Pancreas (tissue), 10 donors: ENCODE results near the gene RSAD2. TPM values are rescaled to one million over a fixed set of nuclear protein-coding genes. Genes with fewer than 3 reads are reported as not detected.

Experiments used
- ATAC-seq, 4 donors: fragments of 200-7000 bp; cut with Tn5 transposase; one replicate each; pipeline versions ENCODE4 v1.8.0 to v1.9.1; 2020; ENCODE audit warnings: mild to moderate bottlenecking in 4 of 4, moderate library complexity in 4 of 4
- DNase-seq, 6 donors: peaks; one replicate each; pipeline ENCODE4 v3.0.0-alpha.2; 2020
- FAIRE-seq: peaks from 2 replicates; lab custom pipeline; 2012; peaks lifted over from hg19 to GRCh38; lab: Jason Lieb, UNC
- H3K27ac ChIP-seq, 4 donors: fragments of 200-600 bp; sonication (generic); 1 replicate in 3 of 4; 2 replicates in 1 of 4; pipeline versions ENCODE4 v1.5.0 to v1.8.0; 2020
- H3K27me3 ChIP-seq, 4 donors: fragments of 200-600 bp; one replicate each; pipeline ENCODE4 v1.8.0; 2021
- H3K36me3 ChIP-seq, 3 donors: fragments of 200-600 bp; sonication (generic) in 1 of 3; one replicate each; pipeline versions ENCODE4 v1.5.0 to v1.8.0; 2020 to 2021
- H3K4me1 ChIP-seq, 3 donors: fragments of 200-600 bp; one replicate each; pipeline ENCODE4 v1.8.0; 2021
- H3K4me3 ChIP-seq, 4 donors: fragments of 200-600 bp; sonication (generic) in 2 of 4; one replicate each; pipeline versions ENCODE4 v1.5.0 to v1.8.0; 2020 to 2021
- H3K9me3 ChIP-seq, 4 donors: fragments of 200-600 bp; one replicate each; pipeline ENCODE4 v1.8.0; 2021
- WGBS, 2 donors: extraction: QIAGEN DNeasy Blood & Tissue Kit; methylation state at CpG; one replicate each; pipeline ENCODE4 v1.1.7; 2013; 5-methylcytosine and 5-hydroxymethylcytosine counted together
- intact Hi-C, 3 donors: fragments of 100-400 bp; cut with DNase I; formaldehyde crosslinking; loops; one replicate each; pipeline versions ENCODE4 v1.11.1 to v1.14.2; 2022
- polyA plus RNA-seq, 2 donors: library from polyadenylated mRNA; stranded (reverse); fragments of 200-250 nt; gene quantifications; one replicate each; pipeline ENCODE4 v1.2.3, GENCODE V29; 2013
- total RNA-seq, 6 donors: library from RNA; stranded (reverse); fragmentation: NEBNext Ultra II Directional in 4 of 6; extraction: Animal tissue kit (Norgen Biotek cat#: 25700) in 4 of 6; gene quantifications; one replicate each; pipeline versions ENCODE4 v1.2.1 to v1.2.4, GENCODE V29; 2021 to 2023
- TF ChIP-seq, protein P1 (sequence below), 4 donors: fragments of 200-600 bp; sonication (generic) in 3 of 4; IDR thresholded peaks; one replicate each; pipeline versions ENCODE4 v1.5.0 to v1.8.0; 2021; ENCODE audit warnings: antibody characterized with exemption in 4 of 4
- donor health status: healthy with polysubstance abuse.
- donor health status: DM: no; HTN: no; CAD: no; lungs with moderate emphysema.
- donor health status: DM: no; HTN: no; CAD: no.
- donor health status: control.
- donor health status: control.
- donor health status: Bipolar disorder and iron deficiency.
- donor health status: DM: yes; HTN: yes; CAD: no.
- donor health status: DM: no; HTN: no; CAD: no.
- donor health status: DM: no; HTN: no; CAD: no.
- donor health status: DM: yes; HTN: yes; CAD: no.

RSAD2 gene
- total and polyA plus RNA-seq, 8 donors = 0.60 to 2.9 (median 1.9) TPM

DNA sequence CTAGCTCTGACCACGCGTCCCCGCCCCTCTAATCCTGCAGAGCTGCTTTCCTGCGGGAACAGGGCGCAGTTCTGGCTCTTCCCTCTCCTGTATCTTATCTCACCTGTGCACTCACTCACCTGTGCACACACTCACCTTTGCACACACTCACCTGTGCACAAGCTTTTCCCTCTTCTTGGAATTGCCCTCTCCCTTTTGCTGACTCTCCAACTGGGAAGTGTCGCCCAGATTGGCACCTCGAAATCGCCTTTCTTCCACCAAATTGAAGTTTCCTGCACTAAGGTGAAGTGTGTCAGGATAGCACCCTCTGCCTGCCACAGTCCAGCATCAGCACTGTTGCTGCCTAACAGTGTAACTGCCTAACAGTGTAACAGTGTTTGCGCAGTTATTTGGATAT is 11.3 kb upstream of the RSAD2 start:
- TF ChIP-seq, protein P1, sequence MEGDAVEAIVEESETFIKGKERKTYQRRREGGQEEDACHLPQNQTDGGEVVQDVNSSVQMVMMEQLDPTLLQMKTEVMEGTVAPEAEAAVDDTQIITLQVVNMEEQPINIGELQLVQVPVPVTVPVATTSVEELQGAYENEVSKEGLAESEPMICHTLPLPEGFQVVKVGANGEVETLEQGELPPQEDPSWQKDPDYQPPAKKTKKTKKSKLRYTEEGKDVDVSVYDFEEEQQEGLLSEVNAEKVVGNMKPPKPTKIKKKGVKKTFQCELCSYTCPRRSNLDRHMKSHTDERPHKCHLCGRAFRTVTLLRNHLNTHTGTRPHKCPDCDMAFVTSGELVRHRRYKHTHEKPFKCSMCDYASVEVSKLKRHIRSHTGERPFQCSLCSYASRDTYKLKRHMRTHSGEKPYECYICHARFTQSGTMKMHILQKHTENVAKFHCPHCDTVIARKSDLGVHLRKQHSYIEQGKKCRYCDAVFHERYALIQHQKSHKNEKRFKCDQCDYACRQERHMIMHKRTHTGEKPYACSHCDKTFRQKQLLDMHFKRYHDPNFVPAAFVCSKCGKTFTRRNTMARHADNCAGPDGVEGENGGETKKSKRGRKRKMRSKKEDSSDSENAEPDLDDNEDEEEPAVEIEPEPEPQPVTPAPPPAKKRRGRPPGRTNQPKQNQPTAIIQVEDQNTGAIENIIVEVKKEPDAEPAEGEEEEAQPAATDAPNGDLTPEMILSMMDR (IDR thresholded peaks at IDR 0.05) = peak in 1 of 4 donors; percentile 22
- H3K4me3 ChIP-seq = peak overlapping the region; percentile 48 to 89 (median 86)
- H3K27ac ChIP-seq = peak overlapping the region; percentile 85 to 91 (median 87)
- no peak for FAIRE-seq
- DNase-seq = peak in 5 of 6 donors; percentile 24 to 65 (median 33)
- peak; percentile 69 to 83 (median 76) for ATAC-seq
- peaks cover 0 to 5% (median 0%) of the 10 kb centered on the region in 3 donors for H3K4me1 ChIP-seq
- H3K27me3 ChIP-seq = no peaks in the 10 kb centered on the region
- H3K9me3 ChIP-seq = no peaks in the 10 kb centered on the region
- 1 to 2% methylated on average over 9 of the region's 9 CpGs for WGBS, 2 donors
- no peaks in the 10 kb centered on the region for H3K36me3 ChIP-seq
- intact Hi-C loops = no loop called here

DNA sequence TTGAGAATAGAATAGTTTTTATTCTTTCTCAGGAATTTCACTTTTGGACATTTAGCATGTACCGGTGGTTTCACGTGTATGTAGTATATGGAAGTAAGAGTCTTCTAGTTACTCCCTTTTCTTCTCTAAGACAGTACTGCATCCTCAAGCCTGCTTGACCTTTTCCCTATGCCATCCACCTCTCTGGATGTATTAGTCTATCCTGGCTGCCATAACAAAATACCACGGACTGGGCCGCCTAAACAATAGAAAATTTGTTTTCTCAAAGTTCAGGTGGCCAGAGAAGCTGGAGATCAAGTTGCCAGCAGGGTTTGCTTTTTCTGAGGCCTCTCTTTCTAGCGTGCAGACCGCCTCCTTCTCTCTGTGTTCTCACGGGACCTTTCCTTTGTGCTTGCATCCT is 10.6 kb upstream of the RSAD2 start:
- ATAC-seq (no peak), DNase-seq (no peak), FAIRE-seq (no peak)
- H3K9me3 ChIP-seq = no peaks in the 10 kb centered on the region
- 79 to 85% methylated on average over 7 of the region's 7 CpGs for WGBS, 2 donors
- no peaks in the 10 kb centered on the region for H3K27me3 ChIP-seq
- intact Hi-C loops = no loop called here
- peaks cover 0 to 5% (median 0%) of the 10 kb centered on the region in 3 donors for H3K4me1 ChIP-seq
- H3K27ac ChIP-seq = no peak overlapping the region
- no peaks in the 10 kb centered on the region for H3K36me3 ChIP-seq
- no peak overlapping the region for H3K4me3 ChIP-seq
- TF ChIP-seq, protein P1 (IDR thresholded peaks at IDR 0.05) = no peak

DNA sequence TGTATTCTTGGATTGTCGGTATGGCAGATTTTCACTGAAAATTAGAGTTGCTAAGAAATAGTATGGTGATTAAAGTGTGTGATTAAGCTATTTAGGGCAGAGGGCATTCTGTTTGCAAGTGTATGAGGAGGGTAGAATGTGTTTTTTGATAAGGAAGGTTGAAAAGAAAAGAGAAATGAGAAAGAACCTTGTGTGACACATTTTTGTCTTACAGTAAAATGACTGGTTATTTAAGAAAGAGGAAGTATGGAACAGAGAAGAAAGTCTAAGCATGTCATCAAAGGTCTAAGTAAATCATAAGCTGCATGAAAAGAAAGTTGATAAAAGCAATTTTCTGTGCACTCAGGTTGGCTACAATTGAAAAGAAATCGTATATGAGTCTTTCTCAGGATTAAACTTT is 5.2 kb upstream of the RSAD2 start:
- intact Hi-C loops = no loop called here

DNA sequence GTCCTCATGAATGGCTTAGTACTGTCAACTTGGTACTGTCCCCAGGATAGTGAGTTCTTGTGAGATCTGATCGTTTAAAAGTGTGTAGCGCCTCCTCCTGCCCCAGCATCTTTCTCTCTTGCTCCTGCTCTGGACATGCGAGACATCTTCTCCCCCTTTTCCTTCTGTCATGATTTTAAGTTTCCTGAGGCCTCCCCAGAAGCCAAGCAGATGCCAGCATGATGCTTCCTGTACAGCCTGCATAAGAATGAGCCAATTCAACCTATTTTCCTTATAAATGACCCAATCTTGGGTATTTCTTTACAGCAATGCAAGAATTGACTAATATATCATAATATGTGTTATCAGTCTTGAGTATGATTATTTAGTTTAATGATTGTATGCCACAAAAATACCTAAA is 3.5 kb upstream of the RSAD2 start:
- Histone ChIP-seq H3K4me3 (no peak overlapping the region), H3K9me3 (no peaks in the 10 kb centered on the region), H3K36me3 (no peaks in the 10 kb centered on the region), H3K4me1 (peaks cover 0 to 7% (median 0%) of the 10 kb centered on the region in 3 donors), H3K27me3 (no peaks in the 10 kb centered on the region), H3K27ac (no peak overlapping the region)
- TF ChIP-seq, protein P1 (IDR thresholded peaks at IDR 0.05) = no peak
- DNase-seq (no peak), FAIRE-seq (no peak), ATAC-seq (no peak)
- 96 to 100% methylated on average over 3 of the region's 3 CpGs for WGBS, 2 donors
- intact Hi-C loops = no loop called here

More for the DNA sequence above, 5.2 kb upstream of the RSAD2 start:
- ATAC-seq = no peak
- TF ChIP-seq, protein P1 (IDR thresholded peaks at IDR 0.05) = no peak
- Histone ChIP-seq H3K9me3 (no peaks in the 10 kb centered on the region), H3K27me3 (no peaks in the 10 kb centered on the region), H3K36me3 (no peaks in the 10 kb centered on the region), H3K4me1 (peaks cover 0 to 7% (median 0%) of the 10 kb centered on the region in 3 donors), H3K27ac (no peak overlapping the region), H3K4me3 (no peak overlapping the region)
- WGBS, 2 donors = 91 to 92% methylated on average over 2 of the region's 2 CpGs
- FAIRE-seq = no peak
- DNase-seq = no peak

DNA sequence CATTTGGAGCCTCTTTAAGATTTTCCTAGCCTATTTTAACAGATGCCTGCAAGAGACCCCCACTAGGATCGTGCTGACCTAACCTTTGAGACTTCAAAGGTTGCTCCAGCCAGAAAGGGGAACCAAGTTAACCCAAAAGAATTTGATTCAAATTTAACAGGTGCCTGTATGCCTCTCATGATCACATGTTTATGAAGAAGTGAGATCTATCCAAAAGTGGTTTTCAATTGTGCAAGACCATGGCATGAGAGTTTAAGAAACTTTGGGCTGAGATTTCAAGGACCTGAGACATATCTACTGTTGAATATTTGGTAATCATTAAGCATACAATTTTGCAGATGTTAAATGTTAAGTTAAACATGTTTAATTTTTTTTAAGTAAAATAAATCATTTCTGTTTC is 1.3 kb upstream of the RSAD2 start:
- H3K4me3 ChIP-seq = no peak overlapping the region
- TF ChIP-seq, protein P1 (IDR thresholded peaks at IDR 0.05) = no peak
- 90 to 97% methylated on average over 1 of the region's 1 CpG for WGBS, 2 donors
- DNase-seq (no peak), ATAC-seq (no peak), FAIRE-seq (no peak)
- no peaks in the 10 kb centered on the region for H3K27me3 ChIP-seq
- H3K4me1 ChIP-seq = peaks cover 0 to 7% (median 0%) of the 10 kb centered on the region in 3 donors
- intact Hi-C loops = no loop called here
- H3K36me3 ChIP-seq = no peaks in the 10 kb centered on the region
- no peak overlapping the region for H3K27ac ChIP-seq
- H3K9me3 ChIP-seq = no peaks in the 10 kb centered on the region
